NCI-H1105 (cell line): ENCODE measurements around the gene HTR1A.
A peak's percentile ranks its signal among the peaks of the same experiment; 100 is the strongest.

Experiments used
- DNase-seq: peaks from one replicate; lab custom pipeline; 2025; lab: John Stamatoyannopoulos, UW

HTR1A gene

GRCh38 chr5:63962279-63962678, at the start of gene HTR1A:
TSS of gene HTR1A (minus strand) at chr5:63962445. CDS start at chr5:63961719, 726 bp downstream.
- no peak for DNase-seq

DNA sequence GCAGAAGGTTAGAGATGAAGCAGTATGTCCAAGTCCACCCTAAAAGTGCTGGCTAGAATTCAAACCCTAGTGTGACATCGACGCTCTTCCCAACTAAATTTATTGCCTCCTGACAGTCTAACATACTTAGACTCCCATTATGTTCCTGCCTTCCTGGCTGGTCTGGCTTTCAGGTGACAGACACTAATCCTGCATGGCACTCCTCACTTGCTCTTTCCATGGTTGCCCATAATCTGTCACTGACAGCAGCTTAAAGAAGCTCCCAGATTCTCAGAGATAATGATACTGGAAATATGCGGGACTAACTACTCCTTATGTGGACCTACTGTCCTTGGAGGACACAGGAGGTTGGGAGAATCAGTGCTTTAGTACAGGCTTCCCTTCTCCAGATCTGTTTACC, 41.7 kb upstream of the HTR1A start:
- DNase-seq, result no peak

DNA sequence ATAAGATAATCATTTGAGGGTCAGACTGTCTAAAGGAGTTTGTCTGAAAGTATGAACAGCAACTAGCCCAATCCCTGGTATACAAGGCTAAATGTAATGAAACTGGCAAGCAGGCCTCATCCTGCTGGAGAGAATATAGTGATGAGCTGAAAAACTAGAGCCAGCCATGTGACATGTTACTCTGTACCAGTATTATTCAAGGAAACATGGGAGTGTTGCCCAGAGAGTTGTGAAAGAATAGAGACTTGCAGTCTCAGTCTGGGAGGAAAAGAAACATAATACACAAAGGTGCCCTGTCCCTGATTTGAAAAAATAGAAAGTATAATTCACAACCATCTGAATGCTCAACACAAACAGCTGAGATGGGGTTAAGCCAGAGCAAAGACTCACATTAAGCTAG, 37.9 kb upstream of the HTR1A start:
- DNase-seq, result no peak

DNA sequence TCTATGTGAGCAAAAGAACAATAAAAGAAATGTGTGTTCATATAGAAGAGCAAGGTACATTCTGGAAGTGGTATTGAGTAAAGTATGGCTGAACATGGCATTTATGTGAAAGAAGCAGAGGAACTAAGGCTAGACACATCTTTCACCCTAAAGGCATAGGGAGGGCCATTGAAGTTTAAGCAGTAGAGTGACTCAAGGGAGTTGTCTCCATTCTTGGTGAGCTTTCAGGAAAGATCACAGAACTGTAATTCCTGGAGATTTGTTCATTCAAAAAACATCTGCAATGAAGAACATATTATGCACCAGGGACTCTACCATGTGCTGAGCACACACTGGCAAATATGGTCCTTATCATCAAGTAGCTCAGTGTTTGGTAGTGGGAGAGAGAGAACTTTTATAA, 24.8 kb upstream of the HTR1A start:
- DNase-seq, result no peak

DNA sequence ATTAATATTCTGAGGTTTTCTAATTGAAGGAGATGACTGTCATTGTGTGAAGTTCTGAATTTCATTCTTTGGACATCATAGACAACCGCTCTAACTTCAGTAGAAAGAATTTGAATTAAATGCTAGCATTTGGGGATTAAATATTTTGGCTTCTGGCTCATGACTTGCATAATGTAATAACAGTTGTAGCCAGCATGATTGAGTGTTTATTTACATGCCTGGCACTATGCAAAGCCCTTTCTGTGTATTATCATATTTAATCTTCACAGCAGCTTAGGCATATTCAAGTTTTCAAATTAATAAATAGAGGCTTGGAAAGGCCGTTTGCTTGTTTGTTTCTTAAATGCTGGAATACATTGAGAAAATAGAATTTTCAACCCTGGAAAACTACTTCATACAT, 19.6 kb upstream of the HTR1A start:
- DNase-seq, result no peak

- no peak for DNase-seq
Observed at GRCh38 chr5:63963926-63964325, 1.7 kb upstream of the HTR1A start.

DNA sequence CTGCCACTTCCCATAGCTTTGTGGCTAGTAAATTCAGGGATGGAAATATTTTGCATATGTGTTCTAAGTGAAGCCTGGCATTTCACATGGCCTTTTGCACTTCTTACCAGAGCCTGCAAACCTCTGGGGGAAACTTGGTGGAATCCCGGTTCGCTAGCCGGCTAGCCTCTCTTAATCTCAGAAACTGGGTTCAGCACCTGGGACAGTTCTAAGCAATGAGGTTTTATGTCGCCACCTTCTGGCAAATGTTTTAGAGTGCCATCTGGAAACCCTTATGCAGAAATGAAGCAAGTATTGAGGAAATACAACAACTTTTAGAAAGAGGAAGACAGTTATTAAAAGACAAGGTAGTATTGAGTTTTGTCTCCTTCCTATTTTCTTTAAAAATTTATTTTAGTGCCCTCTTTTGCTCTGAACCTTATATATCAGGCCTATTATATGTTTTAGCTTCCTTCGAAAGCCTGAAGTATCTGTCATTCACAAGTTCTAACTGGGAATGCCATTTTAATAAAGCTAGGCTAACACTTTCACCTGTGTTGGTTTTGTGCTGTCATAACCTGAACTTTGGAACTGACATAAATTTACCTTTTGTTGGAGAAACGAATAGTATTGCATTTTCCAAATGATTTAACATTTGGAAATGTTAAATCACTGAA, 963 bp upstream of the HTR1A start:
- peak; percentile 54 for DNase-seq

GRCh38 chr5:63961598-63962161, 565 bp downstream of the HTR1A start:
- DNase-seq, result no peak

- DNase-seq, result no peak
Observed at GRCh38 chr5:63961125-63961597, 1.1 kb downstream of the HTR1A start.

- no peak for DNase-seq
Observed at GRCh38 chr5:63960646-63961045, 1.6 kb downstream of the HTR1A start.

DNA sequence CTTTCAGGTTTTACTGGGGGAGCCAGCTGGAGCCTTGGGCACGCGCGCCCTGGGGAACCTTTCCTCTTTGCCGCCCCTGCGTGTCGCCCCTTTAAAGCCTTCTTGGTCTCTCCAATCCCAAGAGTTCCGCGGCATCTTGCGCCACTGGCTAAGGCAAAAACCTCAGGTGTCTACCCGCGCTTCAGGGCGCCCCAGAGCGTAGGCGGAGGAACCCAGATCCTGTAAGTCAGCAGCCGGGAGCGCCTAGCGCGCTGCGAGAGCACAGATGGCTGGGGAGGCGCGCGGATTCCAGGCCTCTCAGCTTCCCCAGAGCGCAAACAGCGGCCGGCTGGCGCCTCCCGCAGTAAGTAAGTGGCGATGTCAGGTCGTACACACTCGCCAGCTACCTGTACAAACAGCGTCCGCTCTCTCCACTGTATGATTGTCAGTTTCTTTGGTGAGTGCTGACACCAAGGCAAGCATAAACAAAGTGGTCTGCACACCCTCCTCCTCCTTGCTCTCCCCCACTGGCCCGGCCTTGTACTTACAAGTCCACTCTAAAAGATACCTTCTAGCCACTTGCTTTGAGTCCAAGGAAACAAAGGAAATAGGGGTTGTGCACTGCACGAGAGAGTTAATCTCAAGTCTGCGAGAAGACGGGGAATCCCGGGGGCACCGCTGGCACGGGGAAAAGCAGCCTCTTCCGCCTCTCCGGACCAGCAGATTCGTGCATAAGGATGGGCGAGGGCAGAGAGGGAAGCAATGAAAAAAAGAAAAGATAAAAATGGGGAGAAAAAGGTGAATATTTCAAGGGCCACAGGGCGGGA, 2.9 kb downstream of the HTR1A start:
- DNase-seq, result no peak

DNA sequence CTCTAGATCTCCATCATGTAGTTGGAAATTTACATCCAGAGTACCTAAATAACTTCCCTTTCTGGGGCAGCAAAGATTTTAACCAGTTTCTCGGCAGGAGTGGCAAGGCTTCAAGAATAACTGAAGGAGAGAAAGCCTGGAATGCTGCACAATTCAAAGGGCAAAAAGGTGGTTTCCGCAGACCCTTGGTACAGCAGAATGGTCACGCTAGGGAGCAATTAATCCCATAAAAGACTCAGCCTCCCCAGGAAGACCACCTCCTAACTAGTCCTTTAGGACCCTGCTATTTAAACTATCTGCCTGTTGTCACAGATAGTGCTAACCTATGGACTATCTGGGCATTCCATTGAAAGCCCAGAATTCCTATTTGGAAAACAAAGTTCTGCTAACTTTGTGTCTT, 3.6 kb downstream of the HTR1A start:
- DNase-seq, result no peak

DNA sequence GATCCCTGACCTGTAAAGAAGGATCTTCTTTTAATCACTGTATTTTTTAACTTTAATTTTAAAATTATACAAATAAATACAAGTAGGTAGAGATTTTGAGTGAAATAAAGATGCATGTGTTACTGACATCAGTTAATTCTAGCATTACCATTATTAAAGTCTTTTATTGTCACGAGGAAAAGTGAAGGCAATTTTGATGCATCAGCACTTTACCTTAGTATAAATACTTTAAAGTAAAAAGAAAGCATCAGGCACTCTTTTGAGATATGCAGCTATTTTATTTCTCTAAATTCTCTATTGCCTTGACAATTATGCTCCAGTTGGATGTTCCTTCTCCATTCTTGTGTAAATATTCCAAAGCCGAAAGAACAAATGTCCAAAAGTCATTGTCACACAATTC, 4.6 kb downstream of the HTR1A start:
- DNase-seq, result no peak

- no peak for DNase-seq
Observed at GRCh38 chr5:63953217-63953616, 9.0 kb downstream of the HTR1A start.

- no peak for DNase-seq
Observed at GRCh38 chr5:63935103-63935502, 27.1 kb downstream of the HTR1A start.

DNA sequence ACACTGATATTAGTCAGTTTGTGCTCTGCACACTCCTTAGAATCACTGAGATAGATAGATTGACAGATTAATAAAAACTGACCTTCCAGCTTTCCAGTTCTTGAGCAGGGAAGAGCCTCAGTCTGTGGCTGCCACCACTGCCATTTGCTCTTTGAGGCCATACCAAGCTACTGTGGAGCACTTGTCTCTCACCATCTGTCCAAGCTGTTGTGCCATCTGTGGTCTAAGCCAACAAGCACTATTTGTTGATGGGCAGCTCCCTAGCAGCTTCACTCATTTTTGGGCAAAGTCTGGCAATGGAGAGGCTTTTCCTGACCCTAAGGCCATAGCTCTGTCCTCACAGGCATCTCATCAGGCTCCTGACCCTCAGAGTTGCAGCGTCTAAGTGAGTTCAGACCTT, 30.4 kb downstream of the HTR1A start:
- DNase-seq, result no peak

- no peak for DNase-seq
Observed at GRCh38 chr5:63928451-63928850, 33.8 kb downstream of the HTR1A start.

GRCh38 chr5:63923914-63924313, 38.3 kb downstream of the HTR1A start:
- DNase-seq, result no peak

- DNase-seq, result no peak
Observed at GRCh38 chr5:63919763-63920478, 42.3 kb downstream of the HTR1A start.

DNA sequence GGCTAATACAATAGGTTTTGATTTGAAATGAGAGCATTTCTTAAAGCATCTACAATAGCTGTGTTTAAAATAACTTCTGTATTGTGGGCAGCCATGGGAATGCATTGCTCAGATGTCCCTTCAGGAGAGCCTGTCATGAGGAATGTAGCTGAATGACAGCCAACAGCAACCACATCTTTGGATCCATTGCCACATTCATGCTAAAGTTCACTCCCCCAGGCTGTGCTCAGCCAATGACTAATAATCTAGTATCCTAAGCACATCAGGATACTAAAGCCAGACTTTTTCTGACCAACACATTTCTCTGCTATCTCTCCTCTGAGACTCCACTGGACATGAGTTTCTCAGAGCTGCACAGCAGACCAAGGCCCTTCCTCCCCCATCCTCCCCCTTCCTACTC, 45.5 kb downstream of the HTR1A start:
- no peak for DNase-seq

GRCh38 chr5:63911871-63912270, 50.4 kb downstream of the HTR1A start:
- DNase-seq, result no peak
